Measurements from ENCODE around the gene ERN2. TPM values are rescaled to one million over a fixed set of nuclear protein-coding genes. Genes with fewer than 3 reads are reported as not detected.
A peak's percentile ranks its signal among the peaks of the same experiment; 100 is the strongest.

Gene ERN2
- total and polyA plus RNA-seq, 2 of the 13 experiments (the other 11 are each of a cell fraction or from before 2014, with no cell fraction given), result 2.2 to 3.5 TPM

DNA sequence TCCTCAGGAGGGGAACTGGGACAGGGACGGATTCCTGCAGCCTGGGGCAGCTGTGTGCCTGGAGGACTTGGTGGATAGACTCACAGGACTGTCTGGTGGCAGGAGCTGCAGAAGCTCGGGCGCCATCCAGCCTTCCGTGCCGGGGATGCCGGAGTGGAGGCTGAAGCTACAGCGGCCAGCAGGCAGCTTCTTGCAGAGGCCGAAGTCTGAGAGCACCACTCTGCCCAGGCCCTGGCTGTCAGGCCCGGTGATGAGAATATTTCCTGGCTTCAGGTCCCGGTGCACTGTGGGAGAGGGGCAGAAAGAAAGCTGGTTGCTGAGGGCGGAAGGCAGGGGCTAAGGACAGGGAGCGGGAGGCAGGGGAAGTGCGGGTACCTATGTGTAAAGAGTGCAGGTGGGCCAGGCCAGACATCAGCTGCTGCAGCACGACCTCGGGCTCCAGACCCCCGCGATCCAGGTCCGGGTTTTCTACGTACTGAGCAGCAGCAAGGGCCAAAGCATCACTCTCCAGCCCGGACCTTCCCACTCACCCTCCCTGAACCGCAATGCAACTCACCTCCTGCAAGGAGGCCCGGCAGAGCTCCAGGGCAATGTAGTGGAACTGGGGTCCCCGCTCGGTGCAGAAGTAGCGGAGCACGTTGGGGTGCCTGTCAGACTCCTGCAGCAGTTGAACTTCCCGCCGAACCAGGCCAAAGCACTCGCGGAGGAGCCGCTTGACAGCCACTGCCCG, 18.2 kb downstream of the ERN2 start (continued):
- TF ChIP-seq FIP1L1 (IDR thresholded peaks at IDR 0.05; ENCODE audit: borderline replicate concordance, insufficient read depth, low read depth, low read length) (no peak), ZNF841 (CRISPR knock-in tag; IDR thresholded peaks at IDR 0.05; ENCODE audit: borderline replicate concordance) (no peak), ZNF17 (CRISPR knock-in tag; IDR thresholded peaks at IDR 0.05) (no peak), ZNF496 (CRISPR knock-in tag; IDR thresholded peaks at IDR 0.05; ENCODE audit: insufficient replicate concordance) (no peak), SP2 (CRISPR knock-in tag; IDR thresholded peaks at IDR 0.05) (no peak), ZBTB21 (CRISPR knock-in tag; IDR thresholded peaks at IDR 0.05) (no peak), ZNF451 (CRISPR knock-in tag; IDR thresholded peaks at IDR 0.05) (no peak), ZC3H13 (CRISPR knock-in tag; IDR thresholded peaks at IDR 0.05) (no peak), SSRP1 (CRISPR knock-in tag; IDR thresholded peaks at IDR 0.05) (no peak), REXO4 (CRISPR knock-in tag; IDR thresholded peaks at IDR 0.05; ENCODE audit: borderline replicate concordance) (no peak), ZNF18 (CRISPR knock-in tag; IDR thresholded peaks at IDR 0.05; ENCODE audit: insufficient replicate concordance) (no peak), ATAD3A (CRISPR knock-in tag; IDR thresholded peaks at IDR 0.05) (no peak), ZNF780A (CRISPR knock-in tag; IDR thresholded peaks at IDR 0.05) (0 out of 2 replicates have a peak, but pooled peaks have one; percentile 32), ZNF124 (CRISPR knock-in tag; IDR thresholded peaks at IDR 0.05) (no peak), ZNF670 (CRISPR knock-in tag; IDR thresholded peaks at IDR 0.05; ENCODE audit: borderline replicate concordance) (no peak), HNRNPLL (IDR thresholded peaks at IDR 0.05; ENCODE audit: low read depth, low read length, poor library complexity, severe bottlenecking) (peak; percentile 52), NR2F6 (IDR thresholded peaks at IDR 0.05) (no peak; the same call in 1 of the 2 replicates), NR2F6 (CRISPR knock-in tag; IDR thresholded peaks at IDR 0.05) (peak; percentile 33; the same call in 1 of the 2 replicates), DBP (CRISPR knock-in tag; IDR thresholded peaks at IDR 0.05; ENCODE audit: not compliant biosample characterization) (no peak), ZBTB7A (CRISPR knock-in tag; IDR thresholded peaks at IDR 0.05) (0 out of 2 replicates have a peak, but pooled peaks have one; percentile 67), ZNF75D (CRISPR knock-in tag; IDR thresholded peaks at IDR 0.05; ENCODE audit: borderline replicate concordance) (no peak), SMC3 (IDR thresholded peaks at IDR 0.05; ENCODE audit: low read length) (no peak), AGO2 (optimal IDR thresholded peaks at IDR 0.05; ENCODE audit: low read depth, low read length) (peak; percentile 82), ZNF44 (CRISPR knock-in tag; IDR thresholded peaks at IDR 0.05) (no peak), ZBTB42 (CRISPR knock-in tag; IDR thresholded peaks at IDR 0.05) (no peak), HOXA9 (CRISPR knock-in tag; IDR thresholded peaks at IDR 0.05; ENCODE audit: borderline replicate concordance) (no peak), SRSF9 (IDR thresholded peaks at IDR 0.05; ENCODE audit: borderline replicate concordance, insufficient read depth, low read depth, low read length, poor library complexity, severe bottlenecking) (no peak)
- TF ChIP-seq, protein P1, sequence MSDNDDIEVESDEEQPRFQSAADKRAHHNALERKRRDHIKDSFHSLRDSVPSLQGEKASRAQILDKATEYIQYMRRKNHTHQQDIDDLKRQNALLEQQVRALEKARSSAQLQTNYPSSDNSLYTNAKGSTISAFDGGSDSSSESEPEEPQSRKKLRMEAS (IDR thresholded peaks at IDR 0.05), result peak; percentile 57; the same call in 1 of the 2 replicates
- TF ChIP-seq, protein P2, sequence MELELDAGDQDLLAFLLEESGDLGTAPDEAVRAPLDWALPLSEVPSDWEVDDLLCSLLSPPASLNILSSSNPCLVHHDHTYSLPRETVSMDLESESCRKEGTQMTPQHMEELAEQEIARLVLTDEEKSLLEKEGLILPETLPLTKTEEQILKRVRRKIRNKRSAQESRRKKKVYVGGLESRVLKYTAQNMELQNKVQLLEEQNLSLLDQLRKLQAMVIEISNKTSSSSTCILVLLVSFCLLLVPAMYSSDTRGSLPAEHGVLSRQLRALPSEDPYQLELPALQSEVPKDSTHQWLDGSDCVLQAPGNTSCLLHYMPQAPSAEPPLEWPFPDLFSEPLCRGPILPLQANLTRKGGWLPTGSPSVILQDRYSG (CRISPR knock-in tag; IDR thresholded peaks at IDR 0.05), result no peak

Measured in HepG2 (cell line).